Hepatocyte (in vitro differentiated cells): ENCODE data around the gene PDE4B. TPM values are rescaled to one million over a fixed set of nuclear protein-coding genes. Genes with fewer than 3 reads are reported as not detected.

Experiments
- DNase-seq: peaks from one replicate; pipeline ENCODE4 v3.0.0-alpha.2; 2016; ENCODE audit warnings: low spot score
- H2AFZ ChIP-seq: fragments of 200-600 bp; sonication (generic); 2 replicates; pipeline ENCODE4 v1.6.0; 2016; ENCODE audit warnings: antibody characterized with exemption, mild to moderate bottlenecking
- H3K27ac ChIP-seq: fragments of 200-600 bp; sonication (generic); 2 replicates; pipeline ENCODE4 v1.5.1; 2016; ENCODE audit warnings: mild to moderate bottlenecking
- H3K27me3 ChIP-seq: fragments of 200-600 bp; sonication (generic); 2 replicates; pipeline ENCODE4 v1.6.1; 2016
- H3K36me3 ChIP-seq: fragments of 200-600 bp; sonication (generic); replicated peaks from 2 replicates; pipeline ENCODE4 v1.5.1; 2016; ENCODE audit warnings: low read depth; ENCODE audit not compliant: insufficient read depth
- H3K4me1 ChIP-seq: fragments of 200-600 bp; sonication (generic); 2 replicates; pipeline ENCODE4 v1.5.1; 2016; ENCODE audit warnings: mild to moderate bottlenecking, moderate library complexity; ENCODE audit not compliant: insufficient read depth
- H3K4me2 ChIP-seq: fragments of 200-600 bp; sonication (generic); 2 replicates; pipeline ENCODE4 v1.6.0; 2016
- H3K4me3 ChIP-seq: fragments of 200-600 bp; sonication (generic); 2 replicates; pipeline ENCODE4 v1.5.1; 2016; ENCODE audit warnings: mild to moderate bottlenecking
- H3K79me2 ChIP-seq: fragments of 200-600 bp; sonication (generic); 2 replicates; pipeline ENCODE4 v1.6.0; 2017; ENCODE audit warnings: mild to moderate bottlenecking
- H3K9me2 ChIP-seq: fragments of 200-600 bp; sonication (generic); replicated peaks from 2 replicates; pipeline ENCODE4 v1.6.0; 2017; ENCODE audit warnings: mild to moderate bottlenecking; ENCODE audit not compliant: insufficient read depth
- H3K9me3 ChIP-seq: fragments of 200-600 bp; sonication (generic); 2 replicates; pipeline ENCODE4 v1.5.1; 2016; ENCODE audit warnings: low read depth, mild to moderate bottlenecking
- H4K20me1 ChIP-seq: fragments of 200-600 bp; sonication (generic); 2 replicates; pipeline ENCODE4 v1.6.0; 2016; ENCODE audit warnings: mild to moderate bottlenecking; ENCODE audit not compliant: insufficient read depth, poor library complexity, severe bottlenecking
- CTCF ChIP-seq: fragments of 200-600 bp; sonication (generic); IDR thresholded peaks from 2 replicates; pipeline ENCODE4 v1.5.1; 2016; ENCODE audit warnings: antibody characterized with exemption, mild to moderate bottlenecking; ENCODE audit not compliant: poor library complexity
- EZH2 ChIP-seq: fragments of 200-600 bp; sonication (generic); IDR thresholded peaks from 2 replicates; pipeline ENCODE4 v1.6.1; 2016; ENCODE audit warnings: antibody characterized with exemption, mild to moderate bottlenecking, borderline replicate concordance
- EZH2phosphoT487 ChIP-seq: fragments of 200-600 bp; sonication (generic); IDR thresholded peaks from one replicate; pipeline ENCODE4 v1.6.1; 2018; ENCODE audit warnings: antibody characterized with exemption, mild to moderate bottlenecking, low read depth, moderate library complexity; ENCODE audit not compliant: unreplicated experiment, severe bottlenecking
- WGBS: methylation state at CpG from one replicate; pipeline ENCODE4 v1.1.6; 2016; ENCODE audit warnings: low lambda C conversion rate; ENCODE audit errors: missing lambda C conversion rate; 5-methylcytosine and 5-hydroxymethylcytosine counted together
- polyA plus RNA-seq: library from polyadenylated mRNA; unstranded; fragments of >200 nt; fragmentation: Nextera tagmentation; extraction: Ambion mirVana; gene quantifications from 2 replicates; pipeline ENCODE4 v1.2.1, GENCODE V29; 2016
- total RNA-seq: library from RNA; depleted of rRNA; stranded (reverse); fragments of >200 nt; gene quantifications from 2 replicates; pipeline ENCODE4 v1.2.3, GENCODE V29; 2014

PDE4B gene
- total and polyA plus RNA-seq, 2 experiments from 2014 or later: 1.8 to 3.4 TPM

DNA sequence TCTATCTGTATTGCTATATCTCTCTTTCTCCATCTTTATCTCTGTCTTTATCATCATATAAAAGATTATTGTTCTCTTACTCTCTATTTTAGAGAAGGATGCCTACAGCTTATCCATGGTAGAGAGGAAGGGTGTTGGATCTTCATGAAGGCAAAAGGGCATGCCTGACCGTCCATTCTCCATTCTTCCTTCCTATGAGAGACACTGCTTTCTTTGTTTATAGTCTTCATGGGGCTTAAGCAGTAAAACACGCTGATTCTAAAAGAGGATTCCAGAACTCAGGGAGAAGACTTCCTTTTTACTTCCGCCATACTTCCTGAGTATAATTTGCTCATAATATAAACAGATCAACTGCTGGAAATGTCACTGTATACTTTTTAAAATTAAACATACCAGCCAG is 44.0 kb downstream of the PDE4B start:
- Histone ChIP-seq H3K4me2 (no peak overlapping the region), H3K27me3 (no peaks in the 10 kb centered on the region), H3K79me2 (no peaks in the 10 kb centered on the region), H3K36me3 (no peaks in the 10 kb centered on the region), H3K9me2 (no peaks in the 10 kb centered on the region), H3K27ac (no peak overlapping the region), H3K4me3 (no peak overlapping the region), H3K4me1 (no peaks in the 10 kb centered on the region), H3K9me3 (no peaks in the 10 kb centered on the region), H4K20me1 (no peaks in the 10 kb centered on the region), H2AFZ (no peak overlapping the region)
- TF ChIP-seq EZH2phosphoT487 (no peak), CTCF (no peak), EZH2 (no peak)
- WGBS: 73% methylated on average over 3 of the region's 3 CpGs
- DNase-seq: no peak

DNA sequence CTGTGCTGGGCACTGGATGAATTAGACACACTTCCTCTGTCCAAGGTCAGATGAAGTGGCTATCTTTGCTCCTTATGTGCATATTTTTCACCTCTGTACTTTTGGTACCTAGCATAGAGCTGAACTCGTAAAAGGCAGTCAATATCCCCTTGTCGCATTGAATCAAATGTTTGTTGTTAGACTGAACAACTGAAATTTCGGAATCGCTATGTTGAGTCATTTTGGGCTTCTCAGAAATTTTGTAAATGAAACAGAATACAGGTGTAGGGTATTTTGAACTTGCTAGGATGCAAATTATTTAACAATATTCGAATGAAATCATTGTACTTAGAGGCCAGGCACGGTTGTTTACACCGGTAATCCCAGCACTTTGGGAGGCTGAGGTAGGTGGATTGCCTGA is 48.0 kb downstream of the PDE4B start:
- no peaks in the 10 kb centered on the region for H3K9me2 ChIP-seq
- no peak for DNase-seq
- H3K27me3 ChIP-seq: no peaks in the 10 kb centered on the region
- H2AFZ ChIP-seq: no peak overlapping the region
- 89% methylated on average over 7 of the region's 7 CpGs for WGBS
- no peak overlapping the region for H3K4me3 ChIP-seq
- no peaks in the 10 kb centered on the region for H3K36me3 ChIP-seq
- no peaks in the 10 kb centered on the region for H3K79me2 ChIP-seq
- H3K4me1 ChIP-seq: no peaks in the 10 kb centered on the region
- no peak overlapping the region for H3K4me2 ChIP-seq
- TF ChIP-seq EZH2phosphoT487 (no peak), CTCF (no peak), EZH2 (no peak)
- no peaks in the 10 kb centered on the region for H4K20me1 ChIP-seq
- H3K27ac ChIP-seq: no peak overlapping the region
- no peaks in the 10 kb centered on the region for H3K9me3 ChIP-seq

DNA sequence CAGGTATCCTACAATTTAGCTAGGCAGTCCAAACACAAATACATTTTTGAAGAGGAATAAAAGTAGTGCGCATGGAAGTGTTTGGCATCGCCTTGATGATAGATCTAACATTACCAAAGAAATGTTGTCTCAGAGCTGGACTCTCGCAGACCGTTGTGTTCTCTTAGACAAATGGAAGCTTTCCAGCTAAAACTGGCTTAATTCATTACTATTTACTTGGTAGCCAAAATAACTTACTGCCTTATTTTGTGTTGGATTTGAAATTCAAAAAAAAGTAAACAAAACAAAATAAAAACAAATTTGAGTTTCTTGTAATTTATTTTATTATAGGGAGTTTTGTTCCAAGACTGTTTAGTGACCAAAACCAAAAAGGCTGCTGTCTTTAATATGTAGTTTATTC is 51.6 kb downstream of the PDE4B start:
- no peak overlapping the region for H3K4me2 ChIP-seq
- no peak for DNase-seq
- H3K9me2 ChIP-seq: no peaks in the 10 kb centered on the region
- H3K79me2 ChIP-seq: no peaks in the 10 kb centered on the region
- H3K4me1 ChIP-seq: no peaks in the 10 kb centered on the region
- no peaks in the 10 kb centered on the region for H3K27me3 ChIP-seq
- no peaks in the 10 kb centered on the region for H3K9me3 ChIP-seq
- H3K36me3 ChIP-seq: no peaks in the 10 kb centered on the region
- no peak overlapping the region for H3K27ac ChIP-seq
- WGBS: 95% methylated on average over 4 of the region's 4 CpGs
- no peaks in the 10 kb centered on the region for H4K20me1 ChIP-seq
- no peak overlapping the region for H2AFZ ChIP-seq
- no peak for TF ChIP-seq CTCF
- no peak for TF ChIP-seq EZH2
- TF ChIP-seq EZH2phosphoT487: no peak
- H3K4me3 ChIP-seq: no peak overlapping the region
